ENCODE measurements around the gene SULT4A1.

The SULT4A1 gene

GRCh38 chr22:43889201-43889859 lies 27.0 kb upstream of the SULT4A1 start:
- intact Hi-C loops (cut with DNase I): no loop called here
- peak in 3 of 42 donors; percentile 3 to 23 (median 7) for DNase-seq

- intact Hi-C loops (cut with DNase I): no loop called here
- peak in 1 of 42 donors; percentile 7 for DNase-seq
These were observed 26.4 kb upstream of the SULT4A1 start for GRCh38 chr22:43888740-43889139.

- intact Hi-C loops (cut with DNase I): no loop called here
- DNase-seq: peak in 5 of 42 donors; percentile 2 to 25 (median 11)
These were observed 25.1 kb upstream of the SULT4A1 start for GRCh38 chr22:43887391-43887790.

GRCh38 chr22:43886231-43886630 lies 23.9 kb upstream of the SULT4A1 start:
- DNase-seq: peak in 3 of 42 donors; percentile 4 to 18 (median 5)
- intact Hi-C loops (cut with DNase I): no loop called here

- no peak for DNase-seq
- intact Hi-C loops (cut with DNase I): no loop called here
These were observed 23.5 kb upstream of the SULT4A1 start for GRCh38 chr22:43885786-43886185.

- peak in 1 of 42 donors; percentile 16 for DNase-seq
- intact Hi-C loops (cut with DNase I): no loop called here
These were observed 23.0 kb upstream of the SULT4A1 start for GRCh38 chr22:43885319-43885671.

- peak in 41 of 42 donors; percentile 32 to 84 (median 68) for DNase-seq
- intact Hi-C loops (cut with DNase I): no loop called here
These were observed 22.4 kb upstream of the SULT4A1 start for GRCh38 chr22:43884600-43885318.

GRCh38 chr22:43883719-43884415 lies 21.6 kb upstream of the SULT4A1 start:
- intact Hi-C loops (cut with DNase I): no loop called here

GRCh38 chr22:43883012-43883661 lies 20.8 kb upstream of the SULT4A1 start:
- intact Hi-C loops (cut with DNase I): no loop called here
- peak in 33 of 42 donors; percentile 22 to 79 (median 54) for DNase-seq

More at GRCh38 chr22:43883719-43884415, 21.6 kb upstream of the SULT4A1 start:
- DNase-seq: peak in 3 of 42 donors; percentile 5 to 25 (median 14)

GRCh38 chr22:43882122-43882767 lies 19.9 kb upstream of the SULT4A1 start:
- intact Hi-C loops (cut with DNase I): no loop called here
- peak in 3 of 42 donors; percentile 3 to 11 (median 6) for DNase-seq

- DNase-seq: peak in 5 of 42 donors; percentile 3 to 19 (median 14)
- intact Hi-C loops (cut with DNase I): no loop called here
These were observed 19.1 kb upstream of the SULT4A1 start for GRCh38 chr22:43881091-43882061.

- DNase-seq: peak in 5 of 42 donors; percentile 1 to 14 (median 13)
- intact Hi-C loops (cut with DNase I): no loop called here
These were observed 18.3 kb upstream of the SULT4A1 start for GRCh38 chr22:43880541-43880991.

- intact Hi-C loops (cut with DNase I): no loop called here
- peak in 4 of 42 donors; percentile 0 to 14 (median 9) for DNase-seq
These were observed 17.7 kb upstream of the SULT4A1 start for GRCh38 chr22:43879901-43880540.

- intact Hi-C loops (cut with DNase I): no loop called here
- peak in 3 of 42 donors; percentile 1 to 25 (median 6) for DNase-seq
These were observed 16.7 kb upstream of the SULT4A1 start for GRCh38 chr22:43878831-43879550.

- intact Hi-C loops (cut with DNase I): no loop called here
- DNase-seq: peak in 2 of 42 donors; percentile 1 to 8
These were observed 15.9 kb upstream of the SULT4A1 start for GRCh38 chr22:43878079-43878795.

Measured in head of caudate nucleus (tissue), 42 donors.